CD8-positive, alpha-beta memory T cell (primary cell): ENCODE data around the gene ZMYND11. TPM values are rescaled to one million over a fixed set of nuclear protein-coding genes. Genes with fewer than 3 reads are reported as not detected.
A peak's percentile ranks its signal among the peaks of the same experiment; 100 is the strongest.

Experiments
- CTCF ChIA-PET: fragments of 350-600 bp; sonication (Branson Sonifier 250); formaldehyde crosslinking; loops from one replicate; lab custom pipeline; 2021; ENCODE audit warnings: antibody characterized with exemption; lab: Charles Lee
- POLR2A ChIA-PET: fragments of 350-600 bp; sonication (Branson Sonifier 250); formaldehyde crosslinking; loops from one replicate; lab custom pipeline; 2021; ENCODE audit warnings: antibody characterized with exemption; lab: Charles Lee
- DNase-seq, 5 donors: peaks; one replicate each; pipeline versions ENCODE4 v3.0.0 to v3.0.0-alpha.2; 2020 to 2022; ENCODE audit warnings: mixed read lengths in 1 of 5
- H3K27ac ChIP-seq: one replicate; pipeline ENCODE4 v1.7.0; 2013; ENCODE audit warnings: low read depth, mild to moderate bottlenecking, low read length, moderate library complexity
- H3K27me3 ChIP-seq: 2 replicates; pipeline ENCODE4 v1.7.0; 2013; ENCODE audit warnings: low read length, mild to moderate bottlenecking; ENCODE audit not compliant: insufficient read depth, poor library complexity, severe bottlenecking
- H3K36me3 ChIP-seq: 2 replicates; pipeline ENCODE4 v1.7.0; 2013; ENCODE audit warnings: mild to moderate bottlenecking, low read length, moderate library complexity; ENCODE audit not compliant: insufficient read depth
- H3K4me1 ChIP-seq: 2 replicates; pipeline ENCODE4 v1.7.0; 2013; ENCODE audit warnings: mild to moderate bottlenecking, low read length, moderate library complexity; ENCODE audit not compliant: insufficient read depth
- H3K4me3 ChIP-seq: 2 replicates; pipeline ENCODE4 v1.7.0; 2013; ENCODE audit warnings: mild to moderate bottlenecking, low read length
- H3K9me3 ChIP-seq: 2 replicates; pipeline ENCODE4 v1.7.0; 2013; ENCODE audit warnings: mild to moderate bottlenecking, low read length
- H3K27ac Mint-ChIP-seq, 8 donors: one replicate each; pipeline ENCODE4 v1.8.0; 2020 to 2021; ENCODE audit warnings: mixed read lengths in 8 of 8, mild to moderate bottlenecking in 6 of 8, inconsistent platforms in 3 of 8, moderate library complexity in 3 of 8
- H3K27me3 Mint-ChIP-seq, 2 donors: one replicate each; pipeline ENCODE4 v1.8.0; 2020 to 2021; ENCODE audit warnings: mixed read lengths in 2 of 2, mild to moderate bottlenecking in 1 of 2, moderate library complexity in 1 of 2
- H3K36me3 Mint-ChIP-seq, 3 donors: one replicate each; pipeline ENCODE4 v1.8.0; 2020 to 2021; ENCODE audit warnings: mixed read lengths in 3 of 3, inconsistent platforms in 1 of 3, mild to moderate bottlenecking in 1 of 3
- H3K4me1 Mint-ChIP-seq, 3 donors: one replicate each; pipeline ENCODE4 v1.8.0; 2020 to 2021; ENCODE audit warnings: mixed read lengths in 3 of 3, inconsistent platforms in 1 of 3, mild to moderate bottlenecking in 1 of 3
- H3K4me3 Mint-ChIP-seq, 7 donors: one replicate each; pipeline ENCODE4 v1.8.0; 2020 to 2021; ENCODE audit warnings: mixed read lengths in 7 of 7, mild to moderate bottlenecking in 6 of 7, moderate library complexity in 4 of 7, inconsistent platforms in 2 of 7
- H3K9me3 Mint-ChIP-seq, 5 donors: one replicate each; pipeline ENCODE4 v1.8.0; 2020 to 2022; ENCODE audit warnings: mixed read lengths in 5 of 5, mild to moderate bottlenecking in 3 of 5, moderate library complexity in 2 of 5, inconsistent platforms in 1 of 5
- polyA plus RNA-seq: library from polyadenylated mRNA; unstranded; fragments of 300-500 nt; fragmentation: Illumina TruSeq; gene quantifications from one replicate; pipeline ENCODE4 v1.2.3, GENCODE V29; 2021
- total RNA-seq, 2 experiments: library from RNA; stranded (reverse); gene quantifications; one replicate each; pipeline ENCODE4 v1.2.3, GENCODE V29; 2021

ZMYND11 gene
- total and polyA plus RNA-seq, 3 experiments from 2014 or later: 34.9 to 53.5 (median 36.7) TPM

GRCh38 chr10:186911-187310 is 51.7 kb downstream of the ZMYND11 start:
- peaks cover 4% of the 10 kb centered on the region for H3K36me3 ChIP-seq
- no peaks in the 10 kb centered on the region for H3K4me1 ChIP-seq
- Mint-ChIP-seq H3K27me3 (no peaks in the 10 kb centered on the region), H3K9me3 (peaks cover 0 to 7% (median 4%) of the 10 kb centered on the region in 5 donors), H3K4me3 (no peak overlapping the region), H3K4me1 (peaks cover 24 to 55% (median 34%) of the 10 kb centered on the region in 3 donors), H3K27ac (no peak overlapping the region), H3K36me3 (peaks cover 20 to 65% (median 23%) of the 10 kb centered on the region in 3 donors)
- H3K27ac ChIP-seq: no peak overlapping the region
- no peak overlapping the region for H3K4me3 ChIP-seq
- no peaks in the 10 kb centered on the region for H3K9me3 ChIP-seq
- ChIA-PET CTCF (no interaction called here), POLR2A (no interaction called here)
- no peak for DNase-seq
- no peaks in the 10 kb centered on the region for H3K27me3 ChIP-seq

GRCh38 chr10:188546-188945 is 53.3 kb downstream of the ZMYND11 start:
- Histone ChIP-seq H3K9me3 (no peaks in the 10 kb centered on the region), H3K4me3 (no peak overlapping the region), H3K4me1 (no peaks in the 10 kb centered on the region), H3K36me3 (no peaks in the 10 kb centered on the region), H3K27ac (no peak overlapping the region), H3K27me3 (no peaks in the 10 kb centered on the region)
- H3K4me3 Mint-ChIP-seq: no peak overlapping the region
- peaks cover 24 to 55% (median 30%) of the 10 kb centered on the region in 3 donors for H3K4me1 Mint-ChIP-seq
- no peaks in the 10 kb centered on the region for H3K27me3 Mint-ChIP-seq
- peaks cover 0 to 7% (median 4%) of the 10 kb centered on the region in 5 donors for H3K9me3 Mint-ChIP-seq
- DNase-seq: no peak
- peak overlapping the region in 1 of 8 donors; percentile 8 for H3K27ac Mint-ChIP-seq
- ChIA-PET POLR2A (no interaction called here), CTCF (no interaction called here)
- H3K36me3 Mint-ChIP-seq: peaks cover 17 to 63% (median 18%) of the 10 kb centered on the region in 3 donors

GRCh38 chr10:190216-190615 is 55.0 kb downstream of the ZMYND11 start:
- no peak overlapping the region for H3K4me3 Mint-ChIP-seq
- Histone ChIP-seq H3K4me1 (no peaks in the 10 kb centered on the region), H3K27ac (no peak overlapping the region), H3K9me3 (no peaks in the 10 kb centered on the region), H3K27me3 (no peaks in the 10 kb centered on the region), H3K4me3 (no peak overlapping the region), H3K36me3 (no peaks in the 10 kb centered on the region)
- ChIA-PET POLR2A (no interaction called here), CTCF (no interaction called here)
- peaks cover 23 to 47% (median 25%) of the 10 kb centered on the region in 3 donors for H3K4me1 Mint-ChIP-seq
- H3K9me3 Mint-ChIP-seq: no peaks in the 10 kb centered on the region
- no peak for DNase-seq
- H3K36me3 Mint-ChIP-seq: peaks cover under 1 to 58% (median 10%) of the 10 kb centered on the region in 3 donors
- peak overlapping the region in 1 of 8 donors; percentile 46 for H3K27ac Mint-ChIP-seq
- H3K27me3 Mint-ChIP-seq: no peaks in the 10 kb centered on the region

- Histone ChIP-seq H3K4me1 (no peaks in the 10 kb centered on the region), H3K9me3 (no peaks in the 10 kb centered on the region), H3K27ac (no peak overlapping the region), H3K27me3 (no peaks in the 10 kb centered on the region), H3K36me3 (no peaks in the 10 kb centered on the region), H3K4me3 (no peak overlapping the region)
- Mint-ChIP-seq H3K9me3 (no peaks in the 10 kb centered on the region), H3K27ac (peak overlapping the region in 3 of 8 donors; percentile 42 to 56 (median 53)), H3K27me3 (no peaks in the 10 kb centered on the region), H3K4me3 (no peak overlapping the region), H3K36me3 (peaks cover 0 to 63% (median 10%) of the 10 kb centered on the region in 3 donors), H3K4me1 (peaks cover 23 to 50% (median 25%) of the 10 kb centered on the region in 3 donors)
- ChIA-PET POLR2A (no interaction called here), CTCF (no interaction called here)
- no peak for DNase-seq
Measured at GRCh38 chr10:191703-192518, 56.7 kb downstream of the ZMYND11 start.

- CTCF ChIA-PET: no interaction called here
- peaks cover 0 to 59% (median 10%) of the 10 kb centered on the region in 3 donors for H3K36me3 Mint-ChIP-seq
- no peaks in the 10 kb centered on the region for H3K27me3 Mint-ChIP-seq
- no peak overlapping the region for H3K27ac Mint-ChIP-seq
- Histone ChIP-seq H3K36me3 (no peaks in the 10 kb centered on the region), H3K4me3 (no peak overlapping the region), H3K27me3 (no peaks in the 10 kb centered on the region), H3K9me3 (no peaks in the 10 kb centered on the region), H3K27ac (no peak overlapping the region), H3K4me1 (no peaks in the 10 kb centered on the region)
- POLR2A ChIA-PET: no interaction called here
- no peaks in the 10 kb centered on the region for H3K9me3 Mint-ChIP-seq
- no peak overlapping the region for H3K4me3 Mint-ChIP-seq
- DNase-seq: no peak
- peaks cover 19 to 48% (median 21%) of the 10 kb centered on the region in 3 donors for H3K4me1 Mint-ChIP-seq
Measured at GRCh38 chr10:194281-194680, 59.0 kb downstream of the ZMYND11 start.

GRCh38 chr10:200405-200804 is 65.2 kb downstream of the ZMYND11 start:
- Histone ChIP-seq H3K4me3 (no peak overlapping the region), H3K4me1 (no peaks in the 10 kb centered on the region), H3K36me3 (no peaks in the 10 kb centered on the region), H3K27ac (no peak overlapping the region), H3K9me3 (no peaks in the 10 kb centered on the region), H3K27me3 (no peaks in the 10 kb centered on the region)
- no peak overlapping the region for H3K4me3 Mint-ChIP-seq
- ChIA-PET CTCF (interaction anchor here (0.6 kb wide), 1 partner anchor 36 kb away, joined by 3 read pairs; no protein-coding TSS in a partner anchor), POLR2A (no interaction called here)
- no peaks in the 10 kb centered on the region for H3K27me3 Mint-ChIP-seq
- H3K36me3 Mint-ChIP-seq: peaks cover 0 to 22% (median 0%) of the 10 kb centered on the region in 3 donors
- no peaks in the 10 kb centered on the region for H3K9me3 Mint-ChIP-seq
- peak overlapping the region in 1 of 8 donors; percentile 25 for H3K27ac Mint-ChIP-seq
- DNase-seq: no peak
- peaks cover 26 to 54% (median 44%) of the 10 kb centered on the region in 3 donors for H3K4me1 Mint-ChIP-seq

GRCh38 chr10:201328-201771 is 66.1 kb downstream of the ZMYND11 start:
- no peak overlapping the region for H3K4me3 ChIP-seq
- Mint-ChIP-seq H3K4me3 (no peak overlapping the region), H3K4me1 (peaks cover 28 to 55% (median 47%) of the 10 kb centered on the region in 3 donors), H3K36me3 (peaks cover 0 to 18% (median under 1%) of the 10 kb centered on the region in 3 donors), H3K27me3 (no peaks in the 10 kb centered on the region), H3K9me3 (no peaks in the 10 kb centered on the region), H3K27ac (peak overlapping the region in 3 of 8 donors; percentile 74 to 89 (median 80))
- ChIA-PET CTCF (no interaction called here), POLR2A (no interaction called here)
- H3K36me3 ChIP-seq: no peaks in the 10 kb centered on the region
- no peaks in the 10 kb centered on the region for H3K9me3 ChIP-seq
- H3K27me3 ChIP-seq: no peaks in the 10 kb centered on the region
- DNase-seq: no peak
- no peak overlapping the region for H3K27ac ChIP-seq
- no peaks in the 10 kb centered on the region for H3K4me1 ChIP-seq

- no peaks in the 10 kb centered on the region for H3K36me3 ChIP-seq
- no peaks in the 10 kb centered on the region for H3K9me3 ChIP-seq
- Mint-ChIP-seq H3K36me3 (peaks cover 3 to 39% (median 15%) of the 10 kb centered on the region in 3 donors), H3K4me1 (peaks cover 11 to 35% (median 29%) of the 10 kb centered on the region in 3 donors), H3K27me3 (no peaks in the 10 kb centered on the region), H3K27ac (no peak overlapping the region), H3K4me3 (no peak overlapping the region), H3K9me3 (no peaks in the 10 kb centered on the region)
- H3K27ac ChIP-seq: no peak overlapping the region
- ChIA-PET CTCF (no interaction called here), POLR2A (no interaction called here)
- no peak overlapping the region for H3K4me3 ChIP-seq
- H3K27me3 ChIP-seq: no peaks in the 10 kb centered on the region
- H3K4me1 ChIP-seq: no peaks in the 10 kb centered on the region
- DNase-seq: no peak
Measured at GRCh38 chr10:208616-209015, 73.4 kb downstream of the ZMYND11 start.
